WTC11 (cell line): ENCODE data around the gene CLASP2. TPM values are rescaled to one million over a fixed set of nuclear protein-coding genes. Genes with fewer than 3 reads are reported as not detected.
"Not testable (repeated sequence)": the region's sequence is repeated elsewhere in the genome, so short reads cannot be mapped to it uniquely, and the experiment has no call there.

Experiments
- ATAC-seq: fragments of 200-7000 bp; cut with Tn5 transposase; 2 replicates; pipeline ENCODE4 v1.10.0; 2021; ENCODE audit warnings: mild to moderate bottlenecking, moderate library complexity
- CTCF ChIA-PET: fragments of 300-600 bp; sonication (Branson Sonifier 250); formaldehyde crosslinking; loops from one replicate; lab custom pipeline; 2021; ENCODE audit warnings: antibody characterized with exemption; lab: Charles Lee
- POLR2A ChIA-PET: fragments of 350-600 bp; sonication (Branson Sonifier 250); formaldehyde crosslinking; loops from one replicate; lab custom pipeline; 2021; ENCODE audit warnings: antibody characterized with exemption; lab: Charles Lee
- DNase-seq: peaks from one replicate; pipeline ENCODE4 v3.0.0; 2021; ENCODE audit warnings: low spot score
- H3K27ac Mint-ChIP-seq: 2 replicates; pipeline ENCODE4 v1.8.0; 2021; ENCODE audit warnings: mixed read lengths
- H3K27me3 Mint-ChIP-seq: 2 replicates; pipeline ENCODE4 v1.8.0; 2021; ENCODE audit warnings: low read depth, mild to moderate bottlenecking, moderate library complexity, mixed read lengths
- H3K36me3 Mint-ChIP-seq: 2 replicates; pipeline ENCODE4 v1.8.0; 2021; ENCODE audit warnings: mixed read lengths
- H3K4me1 Mint-ChIP-seq: 2 replicates; pipeline ENCODE4 v1.8.0; 2022; ENCODE audit warnings: mixed read lengths
- H3K4me3 Mint-ChIP-seq: 2 replicates; pipeline ENCODE4 v1.8.0; 2021; ENCODE audit warnings: mild to moderate bottlenecking, moderate library complexity, mixed read lengths
- H3K9me3 Mint-ChIP-seq: 2 replicates; pipeline ENCODE4 v1.8.0; 2021; ENCODE audit warnings: mixed read lengths
- CREB1 ChIP-seq: sonication (generic); formaldehyde crosslinking; IDR thresholded peaks from 2 replicates; pipeline ENCODE4 v1.8.0; 2023; ENCODE audit warnings: mild to moderate bottlenecking, missing genetic modification reagents
- ETV6 ChIP-seq: sonication (generic); formaldehyde crosslinking; IDR thresholded peaks from 2 replicates; pipeline ENCODE4 v1.8.1; 2022; ENCODE audit warnings: mild to moderate bottlenecking, missing genetic modification reagents
- FOXJ3 ChIP-seq: sonication (generic); formaldehyde crosslinking; IDR thresholded peaks from 2 replicates; pipeline ENCODE4 v1.9.0; 2021; ENCODE audit warnings: missing genetic modification reagents, mild to moderate bottlenecking, borderline replicate concordance
- IRF2 ChIP-seq: sonication (generic); formaldehyde crosslinking; IDR thresholded peaks from 2 replicates; pipeline ENCODE4 v1.8.0; 2022; ENCODE audit warnings: low read depth, missing genetic modification reagents, borderline replicate concordance
- JAZF1 ChIP-seq: fragments of 250-450 bp; sonication (Bioruptor Pico); IDR thresholded peaks from 2 replicates; pipeline ENCODE4 v1.9.0; 2021; ENCODE audit warnings: moderate library complexity, mild to moderate bottlenecking, inconsistent platforms
- NFYB ChIP-seq: sonication (generic); formaldehyde crosslinking; conservative IDR thresholded peaks from 2 replicates; pipeline ENCODE4 v1.8.0; 2022; ENCODE audit warnings: low read depth, missing genetic modification reagents
- NR2C2 ChIP-seq: sonication (generic); formaldehyde crosslinking; IDR thresholded peaks from 2 replicates; pipeline ENCODE4 v1.8.0; 2022; ENCODE audit warnings: mild to moderate bottlenecking, missing genetic modification reagents
- OVOL2 ChIP-seq: fragments of 250-450 bp; sonication (Bioruptor Pico); IDR thresholded peaks from 2 replicates; pipeline ENCODE4 v1.9.0; 2021; ENCODE audit warnings: mild to moderate bottlenecking, borderline replicate concordance
- SP1 ChIP-seq: sonication (generic); formaldehyde crosslinking; conservative IDR thresholded peaks from 2 replicates; pipeline ENCODE4 v1.8.1; 2022; ENCODE audit warnings: missing genetic modification reagents
- ZNF219 ChIP-seq: sonication (generic); formaldehyde crosslinking; IDR thresholded peaks from 2 replicates; pipeline ENCODE4 v1.8.0; 2023; ENCODE audit warnings: missing genetic modification reagents, mild to moderate bottlenecking, borderline replicate concordance
- ZNF232 ChIP-seq: sonication (generic); formaldehyde crosslinking; IDR thresholded peaks from 2 replicates; pipeline ENCODE4 v1.8.0; 2022; ENCODE audit warnings: mild to moderate bottlenecking, missing genetic modification reagents
- ZNF263 ChIP-seq: sonication (generic); formaldehyde crosslinking; IDR thresholded peaks from 2 replicates; pipeline ENCODE4 v1.8.1; 2022; ENCODE audit warnings: low read depth, mild to moderate bottlenecking, moderate library complexity, missing genetic modification reagents
- ZNF423 ChIP-seq: fragments of 250-450 bp; sonication (Bioruptor Pico); IDR thresholded peaks from 2 replicates; pipeline ENCODE4 v2.1.2; 2022; ENCODE audit warnings: mild to moderate bottlenecking, moderate library complexity
- total RNA-seq: library from RNA; stranded (reverse); gene quantifications from 3 replicates; pipeline ENCODE4 v1.2.3, GENCODE V29; 2021
- TF ChIP-seq, protein P1 (sequence below): fragments of 250-450 bp; sonication (Bioruptor Pico); IDR thresholded peaks from 2 replicates; pipeline ENCODE4 v2.1.2; 2022; ENCODE audit warnings: mild to moderate bottlenecking, moderate library complexity
- TF ChIP-seq, protein P2 (sequence below): sonication (generic); formaldehyde crosslinking; conservative IDR thresholded peaks from 2 replicates; pipeline ENCODE4 v1.8.1; 2023; ENCODE audit warnings: mild to moderate bottlenecking, low read depth, missing genetic modification reagents, moderate library complexity
- TF ChIP-seq, protein P3 (sequence below): fragments of 250-450 bp; sonication (Bioruptor Pico); IDR thresholded peaks from 2 replicates; pipeline ENCODE4 v1.9.0; 2021; ENCODE audit warnings: mild to moderate bottlenecking
- TF ChIP-seq, protein P4 (sequence below): sonication (generic); formaldehyde crosslinking; IDR thresholded peaks from 2 replicates; pipeline ENCODE4 v1.8.1; 2022; ENCODE audit warnings: low read depth, mild to moderate bottlenecking, moderate library complexity, missing genetic modification reagents, borderline replicate concordance
- TF ChIP-seq, protein P5 (sequence below): sonication (generic); formaldehyde crosslinking; IDR thresholded peaks from 2 replicates; pipeline ENCODE4 v1.8.0; 2022; ENCODE audit warnings: mild to moderate bottlenecking, missing genetic modification reagents
- TF ChIP-seq, protein P6 (sequence below): sonication (generic); formaldehyde crosslinking; IDR thresholded peaks from 2 replicates; pipeline ENCODE4 v1.8.1; 2022; ENCODE audit warnings: low read depth, missing genetic modification reagents, borderline replicate concordance
- TF ChIP-seq, protein P7 (sequence below): sonication (generic); formaldehyde crosslinking; IDR thresholded peaks from 2 replicates; pipeline ENCODE4 v1.8.1; 2022; ENCODE audit warnings: mild to moderate bottlenecking, moderate library complexity, missing genetic modification reagents

The CLASP2 gene
- total RNA-seq, 1 experiment from 2014 or later: 56.7 TPM

DNA sequence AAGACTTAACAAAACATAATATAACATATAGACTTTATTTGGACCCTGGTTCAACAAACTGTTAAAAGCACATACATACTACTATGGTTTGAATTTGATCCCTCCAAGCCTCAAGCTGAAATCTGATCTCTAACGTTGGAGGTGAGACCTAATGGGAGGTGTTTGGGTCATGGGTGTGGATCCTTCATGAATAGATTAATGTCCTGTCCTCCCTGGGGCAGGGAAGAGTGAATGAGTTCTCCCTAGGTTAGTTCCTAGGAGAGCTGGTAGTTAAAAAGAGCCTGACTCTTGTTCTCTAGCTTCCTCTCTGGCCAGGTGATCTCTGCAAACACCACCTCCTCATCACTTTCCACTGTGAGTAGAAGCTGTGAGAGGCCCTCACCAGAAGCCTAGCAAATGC lies 36.4 kb downstream of the CLASP2 start:
- Mint-ChIP-seq H3K27me3 (no peaks in the 10 kb centered on the region), H3K4me3 (no peak overlapping the region), H3K27ac (peak overlapping the region; percentile 89), H3K9me3 (peaks cover 12% of the 10 kb centered on the region), H3K4me1 (peaks cover 11% of the 10 kb centered on the region), H3K36me3 (peaks cover 34% of the 10 kb centered on the region)
- DNase-seq: no peak
- TF ChIP-seq, protein P1, sequence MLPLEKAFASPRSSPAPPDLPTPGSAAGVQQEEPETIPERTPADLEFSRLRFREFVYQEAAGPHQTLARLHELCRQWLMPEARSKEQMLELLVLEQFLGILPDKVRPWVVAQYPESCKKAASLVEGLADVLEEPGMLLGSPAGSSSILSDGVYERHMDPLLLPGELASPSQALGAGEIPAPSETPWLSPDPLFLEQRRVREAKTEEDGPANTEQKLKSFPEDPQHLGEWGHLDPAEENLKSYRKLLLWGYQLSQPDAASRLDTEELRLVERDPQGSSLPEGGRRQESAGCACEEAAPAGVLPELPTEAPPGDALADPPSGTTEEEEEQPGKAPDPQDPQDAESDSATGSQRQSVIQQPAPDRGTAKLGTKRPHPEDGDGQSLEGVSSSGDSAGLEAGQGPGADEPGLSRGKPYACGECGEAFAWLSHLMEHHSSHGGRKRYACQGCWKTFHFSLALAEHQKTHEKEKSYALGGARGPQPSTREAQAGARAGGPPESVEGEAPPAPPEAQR (CRISPR knock-in tag): no peak
- TF ChIP-seq, protein P2, sequence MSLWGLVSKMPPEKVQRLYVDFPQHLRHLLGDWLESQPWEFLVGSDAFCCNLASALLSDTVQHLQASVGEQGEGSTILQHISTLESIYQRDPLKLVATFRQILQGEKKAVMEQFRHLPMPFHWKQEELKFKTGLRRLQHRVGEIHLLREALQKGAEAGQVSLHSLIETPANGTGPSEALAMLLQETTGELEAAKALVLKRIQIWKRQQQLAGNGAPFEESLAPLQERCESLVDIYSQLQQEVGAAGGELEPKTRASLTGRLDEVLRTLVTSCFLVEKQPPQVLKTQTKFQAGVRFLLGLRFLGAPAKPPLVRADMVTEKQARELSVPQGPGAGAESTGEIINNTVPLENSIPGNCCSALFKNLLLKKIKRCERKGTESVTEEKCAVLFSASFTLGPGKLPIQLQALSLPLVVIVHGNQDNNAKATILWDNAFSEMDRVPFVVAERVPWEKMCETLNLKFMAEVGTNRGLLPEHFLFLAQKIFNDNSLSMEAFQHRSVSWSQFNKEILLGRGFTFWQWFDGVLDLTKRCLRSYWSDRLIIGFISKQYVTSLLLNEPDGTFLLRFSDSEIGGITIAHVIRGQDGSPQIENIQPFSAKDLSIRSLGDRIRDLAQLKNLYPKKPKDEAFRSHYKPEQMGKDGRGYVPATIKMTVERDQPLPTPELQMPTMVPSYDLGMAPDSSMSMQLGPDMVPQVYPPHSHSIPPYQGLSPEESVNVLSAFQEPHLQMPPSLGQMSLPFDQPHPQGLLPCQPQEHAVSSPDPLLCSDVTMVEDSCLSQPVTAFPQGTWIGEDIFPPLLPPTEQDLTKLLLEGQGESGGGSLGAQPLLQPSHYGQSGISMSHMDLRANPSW (CRISPR knock-in tag): no peak
- ChIA-PET POLR2A (no interaction called here), CTCF (no interaction called here)
- peak; percentile 93 for ATAC-seq

DNA sequence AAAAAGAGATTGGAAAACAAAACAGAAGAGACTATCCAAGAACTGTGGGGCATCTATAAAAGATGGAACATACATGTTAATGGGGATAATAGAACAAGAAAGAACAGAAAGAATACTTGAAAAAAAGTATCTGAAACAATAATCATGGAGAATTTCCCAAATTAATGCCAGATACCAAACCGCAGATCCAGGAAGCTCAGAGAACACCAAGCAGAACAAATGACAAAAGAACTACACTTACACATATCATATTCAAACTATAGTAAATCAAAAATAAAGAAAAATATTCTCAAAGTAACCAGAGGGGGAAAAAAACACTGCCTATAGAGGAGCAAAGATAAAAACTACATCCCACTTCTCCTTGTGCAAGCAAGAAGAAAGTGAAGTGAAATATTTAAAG lies 40.0 kb downstream of the CLASP2 start:
- peaks cover 11% of the 10 kb centered on the region for H3K4me1 Mint-ChIP-seq
- no peaks in the 10 kb centered on the region for H3K27me3 Mint-ChIP-seq
- no peak for TF ChIP-seq ZNF232 (CRISPR knock-in tag)
- TF ChIP-seq, protein P3, sequence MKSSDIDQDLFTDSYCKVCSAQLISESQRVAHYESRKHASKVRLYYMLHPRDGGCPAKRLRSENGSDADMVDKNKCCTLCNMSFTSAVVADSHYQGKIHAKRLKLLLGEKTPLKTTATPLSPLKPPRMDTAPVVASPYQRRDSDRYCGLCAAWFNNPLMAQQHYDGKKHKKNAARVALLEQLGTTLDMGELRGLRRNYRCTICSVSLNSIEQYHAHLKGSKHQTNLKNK (CRISPR knock-in tag): no peak
- no peak for TF ChIP-seq NFYB (CRISPR knock-in tag)
- TF ChIP-seq, protein P1 (CRISPR knock-in tag): no peak
- TF ChIP-seq JAZF1 (CRISPR knock-in tag): no peak
- no peak for TF ChIP-seq ZNF219 (CRISPR knock-in tag)
- no peak for TF ChIP-seq ZNF263 (CRISPR knock-in tag)
- TF ChIP-seq ZNF423 (CRISPR knock-in tag): no peak
- TF ChIP-seq, protein P4, sequence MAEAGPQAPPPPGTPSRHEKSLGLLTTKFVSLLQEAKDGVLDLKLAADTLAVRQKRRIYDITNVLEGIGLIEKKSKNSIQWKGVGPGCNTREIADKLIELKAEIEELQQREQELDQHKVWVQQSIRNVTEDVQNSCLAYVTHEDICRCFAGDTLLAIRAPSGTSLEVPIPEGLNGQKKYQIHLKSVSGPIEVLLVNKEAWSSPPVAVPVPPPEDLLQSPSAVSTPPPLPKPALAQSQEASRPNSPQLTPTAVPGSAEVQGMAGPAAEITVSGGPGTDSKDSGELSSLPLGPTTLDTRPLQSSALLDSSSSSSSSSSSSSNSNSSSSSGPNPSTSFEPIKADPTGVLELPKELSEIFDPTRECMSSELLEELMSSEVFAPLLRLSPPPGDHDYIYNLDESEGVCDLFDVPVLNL (CRISPR knock-in tag): no peak
- TF ChIP-seq SP1 (CRISPR knock-in tag): no peak
- TF ChIP-seq NR2C2 (CRISPR knock-in tag): no peak
- TF ChIP-seq, protein P5, sequence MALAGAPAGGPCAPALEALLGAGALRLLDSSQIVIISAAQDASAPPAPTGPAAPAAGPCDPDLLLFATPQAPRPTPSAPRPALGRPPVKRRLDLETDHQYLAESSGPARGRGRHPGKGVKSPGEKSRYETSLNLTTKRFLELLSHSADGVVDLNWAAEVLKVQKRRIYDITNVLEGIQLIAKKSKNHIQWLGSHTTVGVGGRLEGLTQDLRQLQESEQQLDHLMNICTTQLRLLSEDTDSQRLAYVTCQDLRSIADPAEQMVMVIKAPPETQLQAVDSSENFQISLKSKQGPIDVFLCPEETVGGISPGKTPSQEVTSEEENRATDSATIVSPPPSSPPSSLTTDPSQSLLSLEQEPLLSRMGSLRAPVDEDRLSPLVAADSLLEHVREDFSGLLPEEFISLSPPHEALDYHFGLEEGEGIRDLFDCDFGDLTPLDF: no peak
- TF ChIP-seq OVOL2 (CRISPR knock-in tag): no peak
- no peak for TF ChIP-seq CREB1
- TF ChIP-seq FOXJ3: no peak
- TF ChIP-seq ETV6 (CRISPR knock-in tag): no peak
- TF ChIP-seq, protein P6, sequence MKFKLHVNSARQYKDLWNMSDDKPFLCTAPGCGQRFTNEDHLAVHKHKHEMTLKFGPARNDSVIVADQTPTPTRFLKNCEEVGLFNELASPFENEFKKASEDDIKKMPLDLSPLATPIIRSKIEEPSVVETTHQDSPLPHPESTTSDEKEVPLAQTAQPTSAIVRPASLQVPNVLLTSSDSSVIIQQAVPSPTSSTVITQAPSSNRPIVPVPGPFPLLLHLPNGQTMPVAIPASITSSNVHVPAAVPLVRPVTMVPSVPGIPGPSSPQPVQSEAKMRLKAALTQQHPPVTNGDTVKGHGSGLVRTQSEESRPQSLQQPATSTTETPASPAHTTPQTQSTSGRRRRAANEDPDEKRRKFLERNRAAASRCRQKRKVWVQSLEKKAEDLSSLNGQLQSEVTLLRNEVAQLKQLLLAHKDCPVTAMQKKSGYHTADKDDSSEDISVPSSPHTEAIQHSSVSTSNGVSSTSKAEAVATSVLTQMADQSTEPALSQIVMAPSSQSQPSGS (CRISPR knock-in tag): no peak
- no peak for TF ChIP-seq IRF2
- TF ChIP-seq, protein P7, sequence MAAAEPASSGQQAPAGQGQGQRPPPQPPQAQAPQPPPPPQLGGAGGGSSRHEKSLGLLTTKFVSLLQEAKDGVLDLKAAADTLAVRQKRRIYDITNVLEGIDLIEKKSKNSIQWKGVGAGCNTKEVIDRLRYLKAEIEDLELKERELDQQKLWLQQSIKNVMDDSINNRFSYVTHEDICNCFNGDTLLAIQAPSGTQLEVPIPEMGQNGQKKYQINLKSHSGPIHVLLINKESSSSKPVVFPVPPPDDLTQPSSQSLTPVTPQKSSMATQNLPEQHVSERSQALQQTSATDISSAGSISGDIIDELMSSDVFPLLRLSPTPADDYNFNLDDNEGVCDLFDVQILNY (CRISPR knock-in tag): no peak
- ATAC-seq (no peak), DNase-seq (no peak)
- H3K9me3 Mint-ChIP-seq: peaks cover 24% of the 10 kb centered on the region
- H3K4me3 Mint-ChIP-seq: no peak overlapping the region
- CTCF ChIA-PET: no interaction called here
- no peak overlapping the region for H3K27ac Mint-ChIP-seq
- H3K36me3 Mint-ChIP-seq: peaks cover 46% of the 10 kb centered on the region
- POLR2A ChIA-PET: interaction anchor here (0.7 kb wide), 1 partner anchor 237 kb away, joined by 5 read pairs; no protein-coding TSS in a partner anchor

DNA sequence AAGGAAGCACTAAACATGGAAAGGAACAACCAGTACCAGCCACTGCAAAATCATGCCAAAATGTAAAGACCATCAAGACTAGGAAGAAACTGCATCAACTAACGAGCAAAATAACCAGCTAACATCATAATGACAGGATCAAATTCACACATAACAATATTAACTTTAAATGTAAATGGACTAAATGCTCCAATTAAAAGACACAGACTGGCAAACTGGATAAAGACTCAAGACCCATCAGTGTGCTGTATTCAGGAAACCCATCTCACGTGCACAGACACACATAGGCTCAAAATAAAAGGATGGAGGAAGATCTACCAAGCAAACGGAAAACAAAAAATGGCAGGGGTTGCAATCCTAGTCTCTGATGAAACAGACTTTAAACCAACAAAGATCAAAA lies 44.6 kb downstream of the CLASP2 start:
- Mint-ChIP-seq H3K9me3 (peaks cover 35% of the 10 kb centered on the region), H3K36me3 (peaks cover 53% of the 10 kb centered on the region)
- H3K4me1 Mint-ChIP-seq, H3K27me3 Mint-ChIP-seq, CTCF ChIA-PET, H3K4me3 Mint-ChIP-seq, DNase-seq, ATAC-seq, H3K27ac Mint-ChIP-seq, POLR2A ChIA-PET: not testable (repeated sequence)
